Measurements from ENCODE around the gene SLC23A3. TPM values are rescaled to one million over a fixed set of nuclear protein-coding genes. Genes with fewer than 3 reads are reported as not detected.
"Not testable (repeated sequence)": the region's sequence is repeated elsewhere in the genome, so short reads cannot be mapped to it uniquely, and the experiment has no call there.

SLC23A3 gene
- total and polyA plus RNA-seq, 9 of the 15 experiments (the other 6 are each of a cell fraction or from before 2014, with no cell fraction given), result 0.06 to 0.64 (median 0.16) TPM

GRCh38 chr2:219200502-219201326, 30.9 kb upstream of the SLC23A3 start:
- DNase-seq (ENCODE audit: extremely low read depth in 1 of 4, low spot score in 3 of 4); in situ Hi-C loops (cut with MboI); ATAC-seq; H4K20me1 ChIP-seq (replicated peaks; ENCODE audit: control insufficient read depth, insufficient read depth, low read length); H3K9me1 ChIP-seq (ENCODE audit: control insufficient read depth, insufficient read depth, low read length); H3K4me1 ChIP-seq (replicated peaks in 1 of 2; ENCODE audit: control insufficient read depth in 2 of 2, insufficient read depth in 2 of 2, low read length in 2 of 2); H3K79me2 ChIP-seq (ENCODE audit: control insufficient read depth, insufficient read depth, low read length); POLR2A ChIA-PET; H3K36me3 ChIP-seq (ENCODE audit: control insufficient read depth, insufficient read depth, low read length); CTCF ChIA-PET (ENCODE audit: low intra/inter-chr PET ratio); H3K9me3 ChIP-seq (replicated peaks; ENCODE audit: control insufficient read depth, insufficient read depth, low read depth, low read length); H3K27ac ChIP-seq (ENCODE audit: extremely low read depth, low read depth, low read length); H3K4me3 ChIP-seq; intact Hi-C loops (cut with micrococcal nuclease); H3K27me3 ChIP-seq (ENCODE audit: control insufficient read depth in 2 of 2, insufficient read depth in 2 of 2, low read length in 2 of 2); H3K9ac ChIP-seq (ENCODE audit: insufficient read depth in 1 of 2, low read depth in 2 of 2, low read length in 2 of 2); FAIRE-seq; H3K4me2 ChIP-seq (ENCODE audit: insufficient read depth, low read length): not testable (repeated sequence)
- TSS peak; percentile 98 for BruUV-seq (replicated peaks)
- WGBS (ENCODE audit: insufficient coverage, low coverage, missing lambda C conversion rate), result 75% methylated on average over 22 of the region's 26 CpGs
- peak overlapping the region; percentile 39; the same call in 1 of the 2 replicates for H2AFZ ChIP-seq (ENCODE audit: low read depth, low read length)
- TF ChIP-seq KDM5B (IDR thresholded peaks at IDR 0.05; ENCODE audit: insufficient replicate concordance, low read depth, low read length), result peak; percentile 28
- TF ChIP-seq POLR2A (conservative IDR thresholded peaks at IDR 0.05), result peak; percentile 70
- TF ChIP-seq NFYB (IDR thresholded peaks at IDR 0.05; ENCODE audit: extremely low read depth, insufficient read length), result peak; percentile 28
- TF ChIP-seq SUPT5H (IDR thresholded peaks at IDR 0.05), result peak; percentile 50
